Tibial artery (tissue), 4 donors: ENCODE data around the gene LOXL1.

Experiments
- DNase-seq, 2 donors: peaks; one replicate each; pipeline ENCODE4 v3.0.0-alpha.2; 2019
- H3K27ac ChIP-seq, 2 donors: fragments of 200-600 bp; sonication (generic) in 1 of 2; 1 replicate in 1 of 2; 2 replicates in 1 of 2; pipeline ENCODE4 v1.5.1; 2018 to 2019; ENCODE audit warnings: mild to moderate bottlenecking in 1 of 2
- H3K27me3 ChIP-seq, 2 donors: fragments of 200-600 bp; sonication (generic) in 1 of 2; one replicate each; pipeline versions ENCODE4 v1.5.1 to v1.6.0; 2016 to 2019
- H3K36me3 ChIP-seq, 3 donors: fragments of 200-600 bp; sonication (generic) in 2 of 3; one replicate each; pipeline ENCODE4 v1.5.1; 2016 to 2019; ENCODE audit warnings: mild to moderate bottlenecking in 2 of 3
- H3K4me1 ChIP-seq, 4 donors: fragments of 200-600 bp; sonication (generic) in 2 of 4; 1 replicate in 3 of 4; 2 replicates in 1 of 4; pipeline ENCODE4 v1.5.1; 2016 to 2019
- H3K4me3 ChIP-seq, 2 donors: fragments of 200-600 bp; sonication (generic) in 1 of 2; 1 replicate in 1 of 2; 2 replicates in 1 of 2; pipeline ENCODE4 v1.5.1; 2018 to 2019; ENCODE audit warnings: mild to moderate bottlenecking in 2 of 2
- H3K9me3 ChIP-seq, 3 donors: fragments of 200-600 bp; sonication (generic) in 1 of 3; one replicate each; pipeline ENCODE4 v1.5.1; 2016 to 2019
- intact Hi-C: fragments of 100-400 bp; cut with DNase I; formaldehyde crosslinking; loops from one replicate; pipeline ENCODE4 v1.15.0; 2023; ENCODE audit warnings: low total_unique reads
- TF ChIP-seq, protein P1 (sequence below), 2 experiments: fragments of 200-600 bp in 1 of 2; fragments of 450-650 bp in 1 of 2; IDR thresholded peaks; one replicate each; pipeline ENCODE4 v1.5.1; 2017 to 2019; ENCODE audit warnings: antibody characterized with exemption in 2 of 2, mild to moderate bottlenecking in 1 of 2, moderate library complexity in 1 of 2

LOXL1 gene

GRCh38 chr15:73897441-73898261 is 28.6 kb upstream of the LOXL1 start:
- Histone ChIP-seq H3K4me1 (peaks cover 0 to 9% (median 3%) of the 10 kb centered on the region in 4 donors), H3K27ac (no peak overlapping the region), H3K4me3 (no peak overlapping the region), H3K9me3 (no peaks in the 10 kb centered on the region), H3K27me3 (peaks cover 0 to 12% of the 10 kb centered on the region in 2 donors), H3K36me3 (no peaks in the 10 kb centered on the region)
- intact Hi-C loops, result loop anchor here (10.0 kb wide), 1 partner anchor 67 kb away; no protein-coding TSS in a partner anchor
- TF ChIP-seq, protein P1, sequence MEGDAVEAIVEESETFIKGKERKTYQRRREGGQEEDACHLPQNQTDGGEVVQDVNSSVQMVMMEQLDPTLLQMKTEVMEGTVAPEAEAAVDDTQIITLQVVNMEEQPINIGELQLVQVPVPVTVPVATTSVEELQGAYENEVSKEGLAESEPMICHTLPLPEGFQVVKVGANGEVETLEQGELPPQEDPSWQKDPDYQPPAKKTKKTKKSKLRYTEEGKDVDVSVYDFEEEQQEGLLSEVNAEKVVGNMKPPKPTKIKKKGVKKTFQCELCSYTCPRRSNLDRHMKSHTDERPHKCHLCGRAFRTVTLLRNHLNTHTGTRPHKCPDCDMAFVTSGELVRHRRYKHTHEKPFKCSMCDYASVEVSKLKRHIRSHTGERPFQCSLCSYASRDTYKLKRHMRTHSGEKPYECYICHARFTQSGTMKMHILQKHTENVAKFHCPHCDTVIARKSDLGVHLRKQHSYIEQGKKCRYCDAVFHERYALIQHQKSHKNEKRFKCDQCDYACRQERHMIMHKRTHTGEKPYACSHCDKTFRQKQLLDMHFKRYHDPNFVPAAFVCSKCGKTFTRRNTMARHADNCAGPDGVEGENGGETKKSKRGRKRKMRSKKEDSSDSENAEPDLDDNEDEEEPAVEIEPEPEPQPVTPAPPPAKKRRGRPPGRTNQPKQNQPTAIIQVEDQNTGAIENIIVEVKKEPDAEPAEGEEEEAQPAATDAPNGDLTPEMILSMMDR (IDR thresholded peaks at IDR 0.05), result peak; percentile 83 to 89
- DNase-seq, result peak; percentile 35 to 79

GRCh38 chr15:73899197-73900094 is 26.8 kb upstream of the LOXL1 start:
- Histone ChIP-seq H3K4me1 (peaks cover 0 to 9% (median 3%) of the 10 kb centered on the region in 4 donors), H3K9me3 (no peaks in the 10 kb centered on the region), H3K4me3 (no peak overlapping the region), H3K27ac (peak overlapping the region in 1 of 2 donors; percentile 32), H3K27me3 (peaks cover 0 to 6% of the 10 kb centered on the region in 2 donors), H3K36me3 (no peaks in the 10 kb centered on the region)
- intact Hi-C loops, result loop anchor here (10.0 kb wide), 2 partner anchors 65 to 205 kb away; no protein-coding TSS in a partner anchor
- TF ChIP-seq, protein P1 (IDR thresholded peaks at IDR 0.05), result no peak
- peak in 1 of 2 donors; percentile 64 for DNase-seq

DNA sequence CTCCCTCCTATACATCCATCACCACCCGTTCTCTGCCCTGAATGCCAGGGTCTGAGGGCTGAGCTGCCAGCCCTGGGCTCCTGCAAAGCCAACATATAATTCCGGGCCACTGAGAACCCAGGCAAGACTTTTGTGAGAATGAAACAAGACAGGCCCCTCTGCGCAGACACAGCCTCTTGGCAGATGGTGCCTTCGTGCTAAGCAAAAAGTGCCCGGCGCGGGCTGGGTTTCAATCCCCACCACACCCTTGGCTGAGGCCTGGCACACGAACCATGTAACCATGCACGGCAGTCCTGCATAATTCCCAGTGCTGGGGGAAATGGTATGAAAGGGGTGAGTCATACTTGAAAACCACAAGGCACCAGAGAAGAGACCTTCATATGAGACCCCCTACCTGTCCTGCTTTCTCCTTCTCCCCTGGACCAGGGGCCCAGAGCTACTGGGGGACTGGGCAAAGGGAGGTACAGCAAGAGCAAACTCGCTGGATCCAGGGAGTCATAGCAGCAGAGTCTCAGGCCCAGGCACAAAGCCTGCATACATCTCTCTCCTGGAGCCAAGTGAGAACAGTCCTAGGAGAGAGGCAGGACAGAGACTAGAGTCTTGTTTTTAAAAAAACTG is 26.1 kb upstream of the LOXL1 start:
- H3K27ac ChIP-seq, result peak overlapping the region in 1 of 2 donors; percentile 32
- no peaks in the 10 kb centered on the region for H3K9me3 ChIP-seq
- TF ChIP-seq, protein P1 (IDR thresholded peaks at IDR 0.05), result no peak
- H3K4me1 ChIP-seq, result peaks cover 0 to 9% (median 3%) of the 10 kb centered on the region in 4 donors
- peaks cover 0 to 1% of the 10 kb centered on the region in 2 donors for H3K27me3 ChIP-seq
- no peaks in the 10 kb centered on the region for H3K36me3 ChIP-seq
- peak in 1 of 2 donors; percentile 71 for DNase-seq
- intact Hi-C loops, result loop anchor here (10.0 kb wide), 1 partner anchor 205 kb away; no protein-coding TSS in a partner anchor
- no peak overlapping the region for H3K4me3 ChIP-seq

- no peak overlapping the region for H3K4me3 ChIP-seq
- no peaks in the 10 kb centered on the region for H3K36me3 ChIP-seq
- H3K9me3 ChIP-seq, result no peaks in the 10 kb centered on the region
- H3K4me1 ChIP-seq, result peaks cover 0 to 9% (median 3%) of the 10 kb centered on the region in 4 donors
- H3K27me3 ChIP-seq, result no peaks in the 10 kb centered on the region
- intact Hi-C loops, result loop anchor here (10.0 kb wide), 1 partner anchor 206 kb away; no protein-coding TSS in a partner anchor
- TF ChIP-seq, protein P1 (IDR thresholded peaks at IDR 0.05), result no peak
- H3K27ac ChIP-seq, result no peak overlapping the region
- DNase-seq, result peak in 1 of 2 donors; percentile 59
Measured at GRCh38 chr15:73901126-73901810, 25.0 kb upstream of the LOXL1 start.
